ENCODE results near the gene HECA.

GRCh38 chr6:139145661-139146060, 10.8 kb downstream of the HECA start:
- no peak for TF ChIP-seq CTCF (IDR thresholded peaks at IDR 0.05 in 2 of 3, conservative IDR thresholded peaks at IDR 0.05 in 1 of 3; ENCODE audit: borderline replicate concordance in 1 of 3, insufficient read depth in 1 of 3, low read depth in 2 of 3, low read length in 2 of 3)
- no peak for TF ChIP-seq FOSL1 (IDR thresholded peaks at IDR 0.05; ENCODE audit: low read depth)
- TF ChIP-seq POLR2A (IDR thresholded peaks at IDR 0.05; ENCODE audit: borderline replicate concordance, extremely low read depth, insufficient read depth, insufficient read length) = no peak
- TF ChIP-seq EZH2phosphoT487 (IDR thresholded peaks at IDR 0.05; ENCODE audit: borderline replicate concordance) = no peak
- TF ChIP-seq EZH2 (IDR thresholded peaks at IDR 0.05) = no peak
- TF ChIP-seq POLR2AphosphoS5 (IDR thresholded peaks at IDR 0.05; ENCODE audit: low read depth, low read length) = no peak
- TF ChIP-seq YY1 (IDR thresholded peaks at IDR 0.05; ENCODE audit: extremely low read depth, insufficient replicate concordance, low read depth, low read length) = no peak
- no peak for TF ChIP-seq RAD21 (IDR thresholded peaks at IDR 0.05; ENCODE audit: low read depth)
- TF ChIP-seq REST (IDR thresholded peaks at IDR 0.05; ENCODE audit: low read depth) = no peak
- no peak for TF ChIP-seq SRF (IDR thresholded peaks at IDR 0.05; ENCODE audit: low read depth)
- TF ChIP-seq JUND (IDR thresholded peaks at IDR 0.05) = no peak

All from HCT116 (cell line).